Effector memory CD4-positive, alpha-beta T cell (primary cell): ENCODE measurements around the gene AREL1.

Experiments used
- DNase-seq, 3 donors: peaks; one replicate each; pipeline ENCODE4 v3.0.0-alpha.2; 2020
- H3K27ac ChIP-seq: 2 replicates; pipeline ENCODE4 v1.7.0; 2013; ENCODE audit warnings: mild to moderate bottlenecking, low read length, moderate library complexity; ENCODE audit not compliant: insufficient read depth, poor library complexity, severe bottlenecking
- H3K27me3 ChIP-seq: replicated peaks from 2 replicates; pipeline ENCODE4 v1.7.0; 2013; ENCODE audit warnings: mild to moderate bottlenecking, low read length; ENCODE audit not compliant: insufficient read depth, control insufficient read depth, poor library complexity, severe bottlenecking
- H3K36me3 ChIP-seq: 2 replicates; pipeline ENCODE4 v1.7.0; 2013; ENCODE audit warnings: mild to moderate bottlenecking, low read length, moderate library complexity; ENCODE audit not compliant: control insufficient read depth, insufficient read depth
- H3K4me1 ChIP-seq: 2 replicates; pipeline ENCODE4 v1.7.0; 2013; ENCODE audit warnings: low read length, mild to moderate bottlenecking; ENCODE audit not compliant: control insufficient read depth, insufficient read depth, poor library complexity, severe bottlenecking
- H3K4me3 ChIP-seq: 2 replicates; pipeline ENCODE4 v1.7.0; 2013; ENCODE audit warnings: low read length, low read depth, mild to moderate bottlenecking; ENCODE audit not compliant: insufficient read depth, poor library complexity, severe bottlenecking
- H3K9me3 ChIP-seq: 2 replicates; pipeline ENCODE4 v1.7.0; 2013; ENCODE audit warnings: mild to moderate bottlenecking, low read length, moderate library complexity; ENCODE audit not compliant: control insufficient read depth

The AREL1 gene

DNA sequence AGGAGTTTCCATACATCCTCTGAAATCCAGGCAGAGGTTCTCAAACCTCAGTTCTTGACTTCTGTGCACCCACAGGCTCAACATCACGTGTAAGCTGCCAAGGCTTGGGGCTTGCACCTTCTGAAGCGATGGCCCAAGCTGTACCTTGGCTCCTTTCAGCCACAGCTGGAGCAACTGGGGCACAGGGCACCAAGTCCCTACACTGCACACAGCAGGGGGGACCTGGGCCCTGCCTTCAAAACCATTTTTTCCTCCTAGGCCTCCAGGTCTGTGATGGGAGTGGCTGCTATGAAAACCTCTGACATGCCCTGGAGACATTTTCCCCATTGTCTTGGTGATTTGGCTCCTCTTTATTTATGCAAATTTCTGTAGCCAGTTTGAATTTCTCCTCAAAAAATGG is 10.6 kb downstream of the AREL1 start:
- H3K36me3 ChIP-seq: no peaks in the 10 kb centered on the region
- no peak overlapping the region for H3K4me3 ChIP-seq
- H3K27ac ChIP-seq: no peak overlapping the region
- H3K9me3 ChIP-seq: no peaks in the 10 kb centered on the region
- DNase-seq: no peak
- H3K4me1 ChIP-seq: no peaks in the 10 kb centered on the region
- H3K27me3 ChIP-seq: no peaks in the 10 kb centered on the region

DNA sequence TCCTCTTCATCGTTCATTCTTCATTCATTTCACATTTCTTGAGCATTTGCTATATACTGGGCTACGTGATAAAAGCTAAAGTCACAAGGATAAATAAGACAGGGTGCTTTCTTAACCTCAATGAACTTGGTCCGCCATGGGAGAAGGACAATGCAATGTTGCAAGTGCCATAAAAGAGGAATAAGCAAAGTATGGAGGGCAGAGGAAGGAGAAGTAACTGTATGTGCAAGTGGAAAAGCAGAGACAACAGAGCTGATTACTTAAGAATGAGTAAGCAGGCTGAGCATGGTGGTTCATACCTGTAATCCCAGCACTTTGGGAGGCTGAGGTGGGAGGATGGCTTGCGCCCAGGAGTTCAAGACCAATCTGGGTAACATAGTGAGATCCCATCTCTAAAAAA is 14.4 kb downstream of the AREL1 start:
- no peaks in the 10 kb centered on the region for H3K9me3 ChIP-seq
- H3K36me3 ChIP-seq: peaks cover 8% of the 10 kb centered on the region
- no peaks in the 10 kb centered on the region for H3K27me3 ChIP-seq
- DNase-seq: no peak
- no peaks in the 10 kb centered on the region for H3K4me1 ChIP-seq
- no peak overlapping the region for H3K27ac ChIP-seq
- no peak overlapping the region for H3K4me3 ChIP-seq

DNA sequence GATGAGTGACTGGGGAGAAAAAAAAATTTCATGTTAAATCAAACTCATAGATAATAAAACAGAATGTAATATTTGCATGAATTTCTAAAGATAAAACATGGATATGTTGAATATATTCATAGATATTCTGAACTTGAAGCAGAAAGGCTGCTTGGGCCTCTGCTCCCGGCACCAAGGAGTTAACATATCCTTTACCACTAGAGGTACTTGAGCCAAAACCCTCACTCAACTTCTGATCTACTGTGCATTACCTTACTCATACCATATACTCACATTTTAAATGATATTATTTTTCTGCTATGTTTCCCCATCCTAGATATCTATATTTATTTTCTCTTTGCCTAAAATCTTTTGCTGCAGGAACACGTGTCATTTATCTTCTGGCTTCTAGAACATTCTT is 14.9 kb downstream of the AREL1 start:
- Histone ChIP-seq H3K36me3 (peaks cover 8% of the 10 kb centered on the region), H3K27me3 (no peaks in the 10 kb centered on the region), H3K27ac (no peak overlapping the region), H3K4me1 (no peaks in the 10 kb centered on the region), H3K9me3 (no peaks in the 10 kb centered on the region), H3K4me3 (no peak overlapping the region)
- DNase-seq: no peak

DNA sequence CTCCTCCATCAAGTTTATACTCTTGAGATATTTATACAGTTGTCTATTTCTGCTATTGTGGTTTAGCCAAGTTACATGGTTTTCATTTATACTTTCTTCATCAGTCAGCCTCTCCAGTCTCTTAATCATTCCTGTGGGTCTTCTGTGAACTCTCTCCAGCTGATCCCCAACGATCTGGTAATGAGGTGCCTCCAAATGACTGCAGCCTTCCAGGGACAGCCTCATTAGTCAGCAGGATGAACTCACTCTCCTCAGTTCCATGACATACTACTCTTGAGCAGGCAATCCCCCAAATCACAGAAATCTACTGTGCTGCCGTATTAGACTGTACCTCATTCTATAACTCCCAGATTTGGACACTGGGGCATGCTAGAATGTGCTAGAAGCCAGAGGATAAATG is 15.3 kb downstream of the AREL1 start:
- H3K27me3 ChIP-seq: no peaks in the 10 kb centered on the region
- H3K27ac ChIP-seq: no peak overlapping the region
- H3K4me3 ChIP-seq: no peak overlapping the region
- no peak for DNase-seq
- peaks cover 8% of the 10 kb centered on the region for H3K36me3 ChIP-seq
- no peaks in the 10 kb centered on the region for H3K9me3 ChIP-seq
- H3K4me1 ChIP-seq: no peaks in the 10 kb centered on the region

DNA sequence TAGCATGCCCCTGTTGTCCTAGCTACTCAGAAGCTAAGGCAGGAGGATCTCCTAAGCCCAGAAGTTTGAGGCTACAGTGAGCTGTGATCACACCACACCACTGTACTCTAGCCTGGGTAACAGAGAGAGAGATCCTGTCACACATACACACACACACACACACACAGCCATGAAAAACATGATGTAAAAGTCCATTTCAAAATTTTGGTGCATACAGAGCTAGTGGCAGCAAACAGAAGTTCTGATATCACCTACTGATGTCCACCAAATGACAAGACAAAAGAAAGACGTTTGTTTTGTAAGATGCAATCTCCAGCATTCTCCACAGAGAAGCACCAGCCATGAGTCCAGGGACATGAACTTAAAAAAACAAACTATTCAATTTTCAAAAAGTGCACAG is 15.9 kb downstream of the AREL1 start:
- no peak overlapping the region for H3K27ac ChIP-seq
- peaks cover 12% of the 10 kb centered on the region for H3K36me3 ChIP-seq
- no peaks in the 10 kb centered on the region for H3K4me1 ChIP-seq
- DNase-seq: no peak
- H3K9me3 ChIP-seq: no peaks in the 10 kb centered on the region
- H3K4me3 ChIP-seq: no peak overlapping the region
- H3K27me3 ChIP-seq: no peaks in the 10 kb centered on the region

DNA sequence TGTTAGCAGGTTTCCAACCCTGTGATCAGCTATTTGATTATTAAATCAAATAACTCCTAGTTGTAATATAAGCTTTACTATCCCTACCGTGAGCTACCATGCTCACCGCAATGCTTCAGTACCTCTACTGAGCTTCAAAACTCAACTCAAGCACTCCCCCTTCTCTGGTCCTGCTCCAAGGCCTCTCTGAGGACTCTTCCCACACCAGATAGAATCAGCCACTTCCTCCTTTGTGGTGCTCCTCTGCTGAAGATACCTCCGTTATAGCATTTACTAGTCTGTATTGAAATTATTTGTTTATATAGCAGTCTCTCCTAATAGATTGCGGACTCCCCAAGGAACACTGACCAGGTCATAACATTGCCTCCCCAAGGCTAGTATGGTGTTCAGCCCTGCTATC is 17.5 kb downstream of the AREL1 start:
- Histone ChIP-seq H3K9me3 (no peaks in the 10 kb centered on the region), H3K36me3 (peaks cover 28% of the 10 kb centered on the region), H3K27me3 (no peaks in the 10 kb centered on the region), H3K4me1 (no peaks in the 10 kb centered on the region), H3K4me3 (no peak overlapping the region), H3K27ac (no peak overlapping the region)
- DNase-seq: no peak

DNA sequence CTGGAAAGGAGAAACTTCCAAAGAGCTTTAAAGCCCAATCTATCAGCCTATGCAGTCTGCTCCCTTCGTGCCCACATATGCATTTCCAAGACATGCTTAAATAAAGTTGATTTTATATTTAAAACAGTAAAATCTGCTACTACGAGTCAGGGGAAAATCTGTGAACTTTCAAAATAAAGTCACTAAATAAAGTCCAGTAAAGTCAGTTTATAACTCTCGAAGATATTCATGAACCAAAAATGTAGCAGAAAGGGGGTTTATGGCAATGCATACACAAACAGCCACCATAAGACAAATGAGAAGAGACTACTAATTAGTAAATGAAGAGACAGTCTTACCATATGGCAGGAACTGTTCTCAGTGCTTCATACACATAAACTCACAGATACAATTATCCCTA is 19.7 kb downstream of the AREL1 start:
- H3K9me3 ChIP-seq: no peaks in the 10 kb centered on the region
- DNase-seq: no peak
- no peak overlapping the region for H3K4me3 ChIP-seq
- H3K27me3 ChIP-seq: no peaks in the 10 kb centered on the region
- H3K27ac ChIP-seq: no peak overlapping the region
- H3K36me3 ChIP-seq: peaks cover 32% of the 10 kb centered on the region
- H3K4me1 ChIP-seq: no peaks in the 10 kb centered on the region

DNA sequence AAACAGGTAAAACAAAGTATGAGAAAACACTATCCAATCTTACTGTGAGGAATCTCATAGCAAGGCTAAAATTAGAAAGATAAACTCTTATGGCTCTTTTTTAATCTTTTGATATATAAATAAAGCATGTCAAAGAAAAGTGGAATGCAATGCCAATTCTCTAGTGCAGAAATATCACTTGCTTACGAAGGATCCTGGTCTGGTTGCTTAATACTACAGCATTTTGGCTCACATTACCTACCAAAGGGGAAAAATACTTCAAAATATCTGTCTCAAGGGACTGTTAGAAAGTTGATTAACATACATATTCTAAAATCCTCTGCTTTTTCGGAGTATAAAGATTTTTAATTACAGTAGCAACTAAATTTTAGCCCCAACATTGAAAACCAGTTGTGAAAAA is 21.4 kb downstream of the AREL1 start:
- no peak for DNase-seq
- Histone ChIP-seq H3K9me3 (no peaks in the 10 kb centered on the region), H3K27ac (no peak overlapping the region), H3K36me3 (peaks cover 44% of the 10 kb centered on the region), H3K4me3 (no peak overlapping the region), H3K4me1 (no peaks in the 10 kb centered on the region), H3K27me3 (no peaks in the 10 kb centered on the region)

DNA sequence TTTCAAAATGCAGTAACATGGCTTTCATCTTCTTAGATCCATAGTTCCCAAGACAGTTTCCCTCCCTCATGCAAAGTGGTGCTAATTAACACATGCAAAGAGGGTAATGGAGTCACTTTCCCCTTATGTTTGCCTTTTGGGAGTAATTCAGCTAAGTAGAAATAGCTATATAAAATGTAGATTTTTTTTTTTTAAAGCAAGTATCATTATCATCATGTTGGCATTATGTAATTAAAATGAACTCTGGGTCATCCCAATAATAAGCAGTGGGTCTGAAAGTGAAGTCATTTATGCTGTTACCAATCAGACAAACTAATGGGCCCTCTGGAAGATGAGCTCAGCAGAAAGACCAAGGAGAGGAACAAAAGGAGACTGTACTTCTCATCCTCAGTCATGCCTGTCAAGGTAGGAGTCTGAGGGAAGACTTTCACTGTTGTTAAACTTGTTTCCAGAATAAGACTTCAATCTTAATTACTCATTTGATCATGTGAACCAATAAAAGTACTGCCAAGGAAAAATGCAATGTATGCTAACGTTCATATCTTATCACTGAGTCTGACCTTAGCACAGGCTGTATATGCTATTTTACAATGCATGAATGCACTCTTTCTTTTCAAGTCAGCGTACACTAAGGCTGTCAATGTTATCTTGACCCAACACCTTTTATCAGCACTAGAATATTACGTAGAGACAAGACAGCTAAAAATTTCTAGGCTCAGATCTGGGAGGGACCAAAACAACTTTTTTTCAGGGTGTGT is 26.8 kb downstream of the AREL1 start:
- Histone ChIP-seq H3K36me3 (peaks cover 53% of the 10 kb centered on the region), H3K27ac (no peak overlapping the region), H3K4me1 (no peaks in the 10 kb centered on the region)

DNA sequence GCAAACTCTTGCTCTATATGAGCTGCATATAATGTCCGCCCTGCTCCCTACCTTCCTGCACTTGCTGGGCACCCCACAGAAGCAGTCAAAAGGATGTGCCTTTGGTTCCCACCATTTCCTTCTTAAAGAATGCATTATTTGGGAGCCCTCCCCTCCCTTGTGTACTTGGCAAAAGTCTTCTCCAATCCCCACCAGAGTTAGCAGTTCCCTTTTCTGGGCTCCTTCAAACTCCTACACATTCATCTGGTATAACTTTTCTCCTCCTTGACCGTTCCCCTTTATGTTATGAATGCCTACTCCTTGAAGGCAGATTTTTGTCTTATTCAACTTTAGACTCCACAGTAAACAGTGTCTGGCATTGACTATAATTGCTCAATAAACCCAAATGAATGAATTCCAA is 27.8 kb downstream of the AREL1 start:
- Histone ChIP-seq H3K4me3 (no peak overlapping the region), H3K9me3 (no peaks in the 10 kb centered on the region), H3K27ac (no peak overlapping the region), H3K4me1 (no peaks in the 10 kb centered on the region), H3K27me3 (no peaks in the 10 kb centered on the region), H3K36me3 (peaks cover 43% of the 10 kb centered on the region)
- DNase-seq: no peak

More for the DNA sequence above, 26.8 kb downstream of the AREL1 start:
- H3K4me3 ChIP-seq: no peak overlapping the region
- no peaks in the 10 kb centered on the region for H3K9me3 ChIP-seq
- H3K27me3 ChIP-seq: no peaks in the 10 kb centered on the region
- DNase-seq: no peak
